ENCODE measurements around the gene EMB.
"Not testable (repeated sequence)": the region's sequence is repeated elsewhere in the genome, so short reads cannot be mapped to it uniquely, and the experiment has no call there.

Gene EMB

GRCh38 chr5:50435168-50435567, 5.9 kb downstream of the EMB start:
- H3K4me3 ChIP-seq (ENCODE audit: low read depth, low read length), result no peak overlapping the region
- DNase-seq (ENCODE audit: low read depth), result no peak
- TF ChIP-seq CTCF (IDR thresholded peaks at IDR 0.05; ENCODE audit: low read depth, low read length, missing control alignments), result no peak

- DNase-seq (ENCODE audit: low read depth); H3K4me3 ChIP-seq (ENCODE audit: low read depth, low read length): not testable (repeated sequence)
Measured at GRCh38 chr5:50431133-50431904, 9.8 kb downstream of the EMB start.

GRCh38 chr5:50423100-50423799, 17.8 kb downstream of the EMB start:
- not testable (repeated sequence) for H3K4me3 ChIP-seq (ENCODE audit: low read depth, low read length)

GRCh38 chr5:50421184-50421950, 19.7 kb downstream of the EMB start:
- H3K4me3 ChIP-seq (ENCODE audit: low read depth, low read length); DNase-seq (ENCODE audit: low read depth): not testable (repeated sequence)

More at GRCh38 chr5:50423100-50423799, 17.8 kb downstream of the EMB start:
- DNase-seq (ENCODE audit: low read depth), result not testable (repeated sequence)

- no peak for TF ChIP-seq CTCF (IDR thresholded peaks at IDR 0.05; ENCODE audit: low read depth, low read length, missing control alignments)
- no peak overlapping the region for H3K4me3 ChIP-seq (ENCODE audit: low read depth, low read length)
- DNase-seq (ENCODE audit: low read depth), result no peak
Measured at GRCh38 chr5:50420343-50420935, 20.6 kb downstream of the EMB start.

- not testable (repeated sequence) for DNase-seq (ENCODE audit: low read depth)
Measured at GRCh38 chr5:50419656-50420055, 21.4 kb downstream of the EMB start.

GRCh38 chr5:50416637-50417036, 24.5 kb downstream of the EMB start:
- not testable (repeated sequence) for H3K4me3 ChIP-seq (ENCODE audit: low read depth, low read length); DNase-seq (ENCODE audit: low read depth)

More at GRCh38 chr5:50419656-50420055, 21.4 kb downstream of the EMB start:
- H3K4me3 ChIP-seq (ENCODE audit: low read depth, low read length), result not testable (repeated sequence)

- H3K4me3 ChIP-seq (ENCODE audit: low read depth, low read length), result no peak overlapping the region
- peak; percentile 55 for DNase-seq (ENCODE audit: low read depth)
- no peak for TF ChIP-seq CTCF (IDR thresholded peaks at IDR 0.05; ENCODE audit: low read depth, low read length, missing control alignments)
Measured at GRCh38 chr5:50415912-50416311, 25.2 kb downstream of the EMB start.

GRCh38 chr5:50410932-50411331, 30.2 kb downstream of the EMB start:
- H3K4me3 ChIP-seq (ENCODE audit: low read depth, low read length); DNase-seq (ENCODE audit: low read depth): not testable (repeated sequence)

GRCh38 chr5:50406877-50407276, 34.2 kb downstream of the EMB start:
- no peak for DNase-seq (ENCODE audit: low read depth)

More at GRCh38 chr5:50406877-50407276, 34.2 kb downstream of the EMB start:
- TF ChIP-seq CTCF (IDR thresholded peaks at IDR 0.05; ENCODE audit: low read depth, low read length, missing control alignments), result no peak
- no peak overlapping the region for H3K4me3 ChIP-seq (ENCODE audit: low read depth, low read length)
